K562 (cell line): ENCODE measurements around the gene HVCN1. TPM values are rescaled to one million over a fixed set of nuclear protein-coding genes. Genes with fewer than 3 reads are reported as not detected.
A peak's percentile ranks its signal among the peaks of the same experiment; 100 is the strongest.

Source experiments
- ATAC-seq: fragments of 200-7000 bp; cut with Tn5 transposase; 3 replicates; pipeline ENCODE4 v1.9.1; 2020; ENCODE audit warnings: moderate library complexity
- BruUV-seq: library from RNA; stranded (reverse); fragments of 400-500 nt; replicated peaks from 2 replicates; lab custom pipeline; 2021; lab: Mats Ljungman, UMichigan
- CTCF ChIA-PET: fragments of 300-600 bp; formaldehyde crosslinking; extraction: SDS; loops from one replicate; lab custom pipeline; 2021; ENCODE audit warnings: low intra/inter-chr PET ratio; lab: Yijun Ruan, JAX
- POLR2A ChIA-PET: fragments of 300-600, 350-650 bp; sonication (Branson Sonifier 250); formaldehyde crosslinking; extraction: SDS; loops from one replicate; lab custom pipeline; 2021; ENCODE audit warnings: antibody characterized with exemption, inconsistent platforms; lab: Yijun Ruan, JAX
- DNase-seq, 4 experiments: peaks; one replicate each; pipeline versions ENCODE4 v3.0.0 to v3.0.0-alpha.2; 2011 to 2018; ENCODE audit warnings: low spot score in 3 of 4, mixed read lengths in 3 of 4; ENCODE audit errors: extremely low read depth in 1 of 4
- FAIRE-seq: peaks from 2 replicates; lab custom pipeline; 2011; peaks lifted over from hg19 to GRCh38; lab: Jason Lieb, UNC
- H2AFZ ChIP-seq: 2 replicates; pipeline ENCODE4 v1.6.0; 2011; ENCODE audit warnings: low read depth, low read length, control low read depth, inconsistent platforms
- H3K27ac ChIP-seq: fragments of 200-600 bp; 3 replicates; pipeline ENCODE4 v1.8.0; 2011; ENCODE audit warnings: low read depth, mild to moderate bottlenecking, control low read depth, inconsistent platforms, low read length, moderate library complexity, mixed read lengths; ENCODE audit errors: extremely low read depth
- H3K27me3 ChIP-seq, 2 experiments: fragments of 300-600 bp in 1 of 2; 2 replicates in 1 of 2; 3 replicates in 1 of 2; pipeline versions ENCODE4 v1.6.0 to v1.8.0; 2011; ENCODE audit warnings: inconsistent platforms in 2 of 2, low read length in 2 of 2, mild to moderate bottlenecking in 1 of 2, mixed read lengths in 1 of 2, moderate library complexity in 1 of 2; ENCODE audit not compliant: control insufficient read depth in 2 of 2, insufficient read depth in 2 of 2
- H3K36me3 ChIP-seq: fragments of 300-600 bp; 3 replicates; pipeline ENCODE4 v1.8.0; 2011; ENCODE audit warnings: mild to moderate bottlenecking, low read length, inconsistent platforms; ENCODE audit not compliant: control insufficient read depth, insufficient read depth
- H3K4me1 ChIP-seq, 2 experiments: fragments of 200-600 bp in 1 of 2; replicated peaks in 1 of 2; 2 replicates in 1 of 2; 3 replicates in 1 of 2; pipeline versions ENCODE4 v1.5.1 to v1.8.0; 2011; ENCODE audit warnings: inconsistent platforms in 2 of 2, low read length in 2 of 2, mild to moderate bottlenecking in 1 of 2, mixed read lengths in 1 of 2, moderate library complexity in 1 of 2; ENCODE audit not compliant: control insufficient read depth in 2 of 2, insufficient read depth in 2 of 2
- H3K4me2 ChIP-seq: 2 replicates; pipeline ENCODE4 v1.6.1; 2011; ENCODE audit warnings: low read length, control low read depth, inconsistent platforms, mixed read lengths; ENCODE audit not compliant: insufficient read depth
- H3K4me3 ChIP-seq: fragments of 200-600 bp; sonication (generic), shearing (Covaris generic); 2 replicates; pipeline ENCODE4 v1.5.1; 2016; ENCODE audit warnings: control low read depth, inconsistent platforms
- H3K79me2 ChIP-seq: fragments of 200-600 bp; 3 replicates; pipeline ENCODE4 v1.8.0; 2011; ENCODE audit warnings: low read length, inconsistent platforms; ENCODE audit not compliant: control insufficient read depth, insufficient read depth
- H3K9ac ChIP-seq, 2 experiments: 2 replicates each; pipeline versions ENCODE4 v1.6.0 to v1.6.1; 2011; ENCODE audit warnings: low read depth in 2 of 2, low read length in 2 of 2, control low read depth in 1 of 2, inconsistent platforms in 1 of 2, mild to moderate bottlenecking in 1 of 2, mixed read lengths in 1 of 2; ENCODE audit not compliant: insufficient read depth in 1 of 2
- H3K9me1 ChIP-seq: one replicate; pipeline ENCODE4 v1.6.0; 2011; ENCODE audit warnings: inconsistent platforms, mild to moderate bottlenecking, low read length, moderate library complexity; ENCODE audit not compliant: control insufficient read depth, insufficient read depth
- H3K9me3 ChIP-seq: replicated peaks from 2 replicates; pipeline ENCODE4 v1.5.1; 2011; ENCODE audit warnings: low read depth, low read length, inconsistent platforms; ENCODE audit not compliant: control insufficient read depth, insufficient read depth
- H4K20me1 ChIP-seq: replicated peaks from 2 replicates; pipeline ENCODE4 v1.6.1; 2011; ENCODE audit warnings: low read length, inconsistent platforms, mixed read lengths; ENCODE audit not compliant: control insufficient read depth, insufficient read depth
- ATF4 ChIP-seq: fragments of 450-650 bp; formaldehyde crosslinking; IDR thresholded peaks from 2 replicates; pipeline ENCODE4 v1.4.0; 2022; ENCODE audit warnings: mild to moderate bottlenecking, moderate library complexity
- BCLAF1 ChIP-seq, 2 experiments: fragments of 450-650 bp in 1 of 2; IDR thresholded peaks; 2 replicates each; pipeline ENCODE4 v1.6.1; 2011 to 2017; ENCODE audit warnings: low read depth in 2 of 2, antibody characterized with exemption in 1 of 2, borderline replicate concordance in 1 of 2, low read length in 1 of 2, mild to moderate bottlenecking in 1 of 2, mixed read lengths in 1 of 2; ENCODE audit not compliant: control insufficient read depth in 1 of 2
- BRCA1 ChIP-seq, 2 experiments: fragments of 450-650 bp in 1 of 2; sonication (generic) in 1 of 2; formaldehyde crosslinking in 1 of 2; IDR thresholded peaks; 2 replicates each; pipeline versions ENCODE4 v1.5.0 to v1.6.1; 2017 to 2020; ENCODE audit warnings: mild to moderate bottlenecking in 1 of 2, missing genetic modification reagents in 1 of 2
- FOXM1 ChIP-seq, 2 experiments: fragments of 450-650 bp in 1 of 2; sonication (generic) in 1 of 2; formaldehyde crosslinking in 1 of 2; IDR thresholded peaks; 2 replicates each; pipeline versions ENCODE4 v1.6.1 to v1.9.0; 2017 to 2022; ENCODE audit warnings: low read depth in 2 of 2, mild to moderate bottlenecking in 2 of 2, missing genetic modification reagents in 1 of 2, moderate library complexity in 1 of 2
- GTF3C2 ChIP-seq: IDR thresholded peaks from 3 replicates; pipeline ENCODE4 v1.6.1; 2011; ENCODE audit warnings: borderline replicate concordance, mild to moderate bottlenecking, moderate library complexity; ENCODE audit not compliant: insufficient read length; ENCODE audit errors: extremely low read depth
- MCM3 ChIP-seq: fragments of 450-650 bp; IDR thresholded peaks from 2 replicates; pipeline ENCODE4 v1.6.1; 2016
- NELFE ChIP-seq: IDR thresholded peaks from 2 replicates; pipeline ENCODE4 v1.6.1; 2011; ENCODE audit warnings: mild to moderate bottlenecking; ENCODE audit not compliant: insufficient read depth, insufficient read length
- POLR2H ChIP-seq: IDR thresholded peaks from 2 replicates; pipeline ENCODE4 v1.6.1; 2016; ENCODE audit warnings: missing genetic modification characterization, low read depth, mild to moderate bottlenecking, control low read depth, missing compliant biosample characterization, moderate library complexity
- PURB ChIP-seq: sonication (generic); formaldehyde crosslinking; IDR thresholded peaks from 2 replicates; pipeline ENCODE4 v1.9.0; 2021; ENCODE audit warnings: low read depth, mild to moderate bottlenecking, missing genetic modification reagents
- ZBTB43 ChIP-seq: sonication (generic); formaldehyde crosslinking; IDR thresholded peaks from 2 replicates; pipeline ENCODE4 v1.8.0; 2023; ENCODE audit warnings: mild to moderate bottlenecking, missing genetic modification reagents
- ZFP36 ChIP-seq: fragments of 150-350 bp; IDR thresholded peaks from 2 replicates; pipeline ENCODE4 v1.6.1; 2018; ENCODE audit warnings: low read length, low read depth; ENCODE audit not compliant: partially characterized antibody
- ZNF311 ChIP-seq: fragments of 250-450 bp; sonication (Bioruptor Pico); IDR thresholded peaks from 2 replicates; pipeline ENCODE4 v1.4.0; 2020; ENCODE audit warnings: mild to moderate bottlenecking, moderate library complexity
- ZNF354B ChIP-seq: fragments of 250-450 bp; sonication (Bioruptor Pico); IDR thresholded peaks from 2 replicates; pipeline ENCODE4 v1.4.0; 2020
- WGBS: fragments of 100-300 bp; shearing (Covaris generic); methylation state at CpG from one replicate; pipeline ENCODE4 v1.1.6; 2016; ENCODE audit warnings: low coverage, mixed read lengths; ENCODE audit not compliant: insufficient coverage; ENCODE audit errors: missing lambda C conversion rate; 5-methylcytosine and 5-hydroxymethylcytosine counted together
- in situ Hi-C: fragments of 300-500 bp; cut with MboI; formaldehyde crosslinking; loops from 4 replicates; pipeline ENCODE4 v1.15.0; 2018; ENCODE audit warnings: inconsistent platforms, mixed read lengths
- intact Hi-C: fragments of 100-400 bp; cut with micrococcal nuclease; formaldehyde crosslinking; loops from 2 replicates; pipeline ENCODE4 v1.14.2; 2022
- polyA plus RNA-seq, 8 experiments: library from polyadenylated mRNA; depleted of rRNA in 4 of 8; stranded (reverse) in 5 of 8; unstranded in 3 of 8; fragments of >200 nt; fragmentation: Nextera tagmentation in 2 of 8; fragmentation: Illumina TruSeq in 1 of 8; extraction: Ambion mirVana in 2 of 8; extraction: Trizol in 1 of 8; gene quantifications; 2 replicates each; pipeline versions ENCODE4 v1.2.1 to v1.2.3, GENCODE V29; 2011 to 2014; ENCODE audit warnings: inconsistent platforms in 1 of 8, missing spikeins in 1 of 8
- total RNA-seq, 7 experiments: library from RNA; depleted of rRNA in 6 of 7; stranded (reverse); fragments of >200 nt in 6 of 7; fragmentation: Illumina TruSeq in 2 of 7; extraction: Trizol in 2 of 7; gene quantifications; 2 replicates each; pipeline versions ENCODE4 v1.2.1 to v1.2.3, GENCODE V29; 2011 to 2021; ENCODE audit warnings: low replicate concordance in 1 of 7

Gene HVCN1
- total and polyA plus RNA-seq, 9 of the 15 experiments (the other 6 are each of a cell fraction or from before 2014, with no cell fraction given): 0.21 to 1.4 (median 0.74) TPM

GRCh38 chr12:110599334-110599733, 89.6 kb downstream of the HVCN1 start:
- DNase-seq (no peak), ATAC-seq (no peak), FAIRE-seq (no peak)
- Histone ChIP-seq H3K27ac (no peak overlapping the region), H3K4me1 (no peaks in the 10 kb centered on the region; a peak in 1 of 5 replicates), H3K9me3 (no peaks in the 10 kb centered on the region), H3K4me3 (no peak overlapping the region), H3K79me2 (no peaks in the 10 kb centered on the region), H3K9ac (no peak overlapping the region), H2AFZ (peak overlapping the region; percentile 16; the same call in 1 of the 2 replicates), H3K27me3 (no peaks in the 10 kb centered on the region), H3K9me1 (no peaks in the 10 kb centered on the region), H3K4me2 (no peak overlapping the region), H3K36me3 (no peaks in the 10 kb centered on the region), H4K20me1 (no peaks in the 10 kb centered on the region)
- in situ Hi-C loops (loop anchor here (10.0 kb wide), 1 partner anchor 505 kb away; no protein-coding TSS in a partner anchor), intact Hi-C loops (no loop called here)
- POLR2A ChIA-PET: interaction anchor here (1.0 to 1.7 kb wide), 3 partner anchors 61 to 131 kb away, joined by 3 to 5 read pairs (median 4); partner anchors contain the start of genes FAM216A and GPN3
- WGBS: 67% methylated on average over 4 of the region's 4 CpGs
- CTCF ChIA-PET: interaction anchor here (0.5 to 3.6 kb wide), 7 partner anchors 10 to 498 kb away, joined by 3 to 30 read pairs (median 5); partner anchors contain the start of gene ARPC3
- no TSS peak for BruUV-seq
- no peak for TF ChIP-seq BRCA1 (IDR thresholded peaks at IDR 0.05)
- no peak for TF ChIP-seq BRCA1 (CRISPR knock-in tag; IDR thresholded peaks at IDR 0.05)
- TF ChIP-seq MCM3: no peak
- no peak for TF ChIP-seq POLR2H (tag)
- no peak for TF ChIP-seq ZNF354B (CRISPR knock-in tag)
- TF ChIP-seq FOXM1 (IDR thresholded peaks at IDR 0.05; ENCODE audit: low read depth): no peak
- TF ChIP-seq FOXM1 (CRISPR knock-in tag; IDR thresholded peaks at IDR 0.05; ENCODE audit: low read depth): no peak
- no peak for TF ChIP-seq BCLAF1 (IDR thresholded peaks at IDR 0.05; ENCODE audit: borderline replicate concordance in 1 of 2, control insufficient read depth in 1 of 2, low read depth in 2 of 2, low read length in 1 of 2)
- no peak for TF ChIP-seq GTF3C2
- TF ChIP-seq ZNF311 (CRISPR knock-in tag): no peak
- TF ChIP-seq ZFP36: no peak
- TF ChIP-seq ZBTB43 (CRISPR knock-in tag): no peak
- no peak for TF ChIP-seq NELFE
- TF ChIP-seq ATF4: no peak
- no peak for TF ChIP-seq PURB (CRISPR knock-in tag)
